ENCODE results near the gene OR5H14. TPM values are rescaled to one million over a fixed set of nuclear protein-coding genes. Genes with fewer than 3 reads are reported as not detected.

The OR5H14 gene
- total RNA-seq, 1 donor, result not detected

GRCh38 chr3:98199020-98199419, 51.7 kb downstream of the OR5H14 start:
- DNase-seq (ENCODE audit: low read depth), result no peak
- no peak for TF ChIP-seq CTCF (IDR thresholded peaks at IDR 0.05; ENCODE audit: insufficient read depth, low read depth, low read length)
- H3K4me3 ChIP-seq (ENCODE audit: low read depth, low read length), result no peak overlapping the region

Other genes with a start within 250 kb of the OR5H14 start
- 31.6 and 34.1 TPM in 2 replicates for gene RIOX2, start 175.0 kb upstream of the OR5H14 start, total RNA-seq
- not detected in 2 replicates for gene GABRR3, start 112.2 kb upstream of the OR5H14 start, total RNA-seq
- gene OR5AC2, start 60.3 kb upstream of the OR5H14 start, total RNA-seq, result not detected in 2 replicates
- not detected in 2 replicates for gene OR5H1, start 16.8 kb upstream of the OR5H14 start, total RNA-seq
- not detected in 2 replicates for gene OR5H15, start 19.2 kb downstream of the OR5H14 start, total RNA-seq
- not detected in 2 replicates for gene OR5H6, start 116.8 kb downstream of the OR5H14 start, total RNA-seq
- gene OR5H2, start 135.0 kb downstream of the OR5H14 start, total RNA-seq, result not detected in 2 replicates
- not detected in 2 replicates for gene OR5K4, start 206.4 kb downstream of the OR5H14 start, total RNA-seq
- gene OR5K3, start 243.2 kb downstream of the OR5H14 start, total RNA-seq, result not detected in 2 replicates